ENCODE data around the gene CPXM2.

DNA sequence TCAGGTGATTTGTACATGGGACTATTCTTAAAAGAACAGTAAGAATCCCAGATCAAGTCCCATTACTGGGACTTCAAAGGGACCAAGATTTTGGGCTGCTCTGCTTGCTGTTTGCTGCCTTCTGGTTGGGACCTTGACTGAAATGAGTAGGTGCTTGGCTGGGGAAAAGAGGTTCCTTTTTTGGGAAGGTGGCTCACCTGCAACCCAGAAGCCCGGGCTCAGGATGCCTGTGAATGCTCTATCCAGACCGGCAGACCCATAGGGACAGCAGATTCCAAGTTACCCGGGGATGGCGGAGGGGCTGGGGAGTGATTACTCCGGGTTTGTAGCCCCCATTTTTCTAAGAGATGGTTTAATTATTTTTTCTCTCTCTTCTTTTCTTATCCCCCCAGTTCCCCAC is 104.0 kb downstream of the CPXM2 start:
- TF ChIP-seq, protein P1, sequence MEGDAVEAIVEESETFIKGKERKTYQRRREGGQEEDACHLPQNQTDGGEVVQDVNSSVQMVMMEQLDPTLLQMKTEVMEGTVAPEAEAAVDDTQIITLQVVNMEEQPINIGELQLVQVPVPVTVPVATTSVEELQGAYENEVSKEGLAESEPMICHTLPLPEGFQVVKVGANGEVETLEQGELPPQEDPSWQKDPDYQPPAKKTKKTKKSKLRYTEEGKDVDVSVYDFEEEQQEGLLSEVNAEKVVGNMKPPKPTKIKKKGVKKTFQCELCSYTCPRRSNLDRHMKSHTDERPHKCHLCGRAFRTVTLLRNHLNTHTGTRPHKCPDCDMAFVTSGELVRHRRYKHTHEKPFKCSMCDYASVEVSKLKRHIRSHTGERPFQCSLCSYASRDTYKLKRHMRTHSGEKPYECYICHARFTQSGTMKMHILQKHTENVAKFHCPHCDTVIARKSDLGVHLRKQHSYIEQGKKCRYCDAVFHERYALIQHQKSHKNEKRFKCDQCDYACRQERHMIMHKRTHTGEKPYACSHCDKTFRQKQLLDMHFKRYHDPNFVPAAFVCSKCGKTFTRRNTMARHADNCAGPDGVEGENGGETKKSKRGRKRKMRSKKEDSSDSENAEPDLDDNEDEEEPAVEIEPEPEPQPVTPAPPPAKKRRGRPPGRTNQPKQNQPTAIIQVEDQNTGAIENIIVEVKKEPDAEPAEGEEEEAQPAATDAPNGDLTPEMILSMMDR (conservative IDR thresholded peaks at IDR 0.05), result no peak
- TF ChIP-seq ZFX (IDR thresholded peaks at IDR 0.05), result no peak
